Spinal cord (tissue), 10 donors: ENCODE results near the gene GAPDH. TPM values are rescaled to one million over a fixed set of nuclear protein-coding genes. Genes with fewer than 3 reads are reported as not detected.
"Not testable (repeated sequence)": the region's sequence is repeated elsewhere in the genome, so short reads cannot be mapped to it uniquely, and the experiment has no call there.

Source experiments
- DNase-seq, 6 donors: peaks; one replicate each; pipeline versions ENCODE4 v3.0.0 to v3.0.0-alpha.2; 2013 to 2015; ENCODE audit warnings: low spot score in 6 of 6, low read depth in 4 of 6
- H3K27ac ChIP-seq: one replicate; pipeline ENCODE4 v1.5.1; 2013; ENCODE audit warnings: low read depth, low read length, control low read depth
- H3K27me3 ChIP-seq: one replicate; pipeline ENCODE4 v1.6.1; 2013; ENCODE audit warnings: low read length; ENCODE audit not compliant: control insufficient read depth, insufficient read depth
- H3K36me3 ChIP-seq: one replicate; pipeline ENCODE4 v1.6.1; 2013; ENCODE audit warnings: low read length; ENCODE audit not compliant: control insufficient read depth, insufficient read depth
- H3K4me1 ChIP-seq: one replicate; pipeline ENCODE4 v1.6.1; 2013; ENCODE audit warnings: low read length; ENCODE audit not compliant: control insufficient read depth, insufficient read depth
- H3K4me3 ChIP-seq: one replicate; pipeline ENCODE4 v1.5.1; 2013; ENCODE audit warnings: low read depth, low read length, control low read depth
- H3K9me3 ChIP-seq: one replicate; pipeline ENCODE4 v1.6.1; 2013; ENCODE audit warnings: low read length; ENCODE audit not compliant: control insufficient read depth, insufficient read depth
- WGBS: methylation state at CpG from one replicate; pipeline ENCODE4 v1.1.5; 2013; ENCODE audit warnings: missing lambda C conversion rate; ENCODE audit not compliant: insufficient coverage; 5-methylcytosine and 5-hydroxymethylcytosine counted together
- polyA plus RNA-seq, 2 donors: library from polyadenylated mRNA; unstranded; fragments of 120-200 nt; gene quantifications; one replicate each; pipeline ENCODE4 v1.2.1, GENCODE V29; 2013; ENCODE audit not compliant: insufficient read length in 2 of 2
- total RNA-seq, 2 donors: library from RNA; depleted of rRNA in 1 of 2; stranded (reverse); fragments of 120-200 nt in 1 of 2; fragments of >200 nt in 1 of 2; gene quantifications; one replicate each; pipeline versions ENCODE4 v1.2.3 to v1.2.4, GENCODE V29; 2013 to 2014
- donor health status: healthy.

The GAPDH gene
- total and polyA plus RNA-seq, 4 donors: 1,774 to 3,295 (median 3,020) TPM

GRCh38 chr12:6570264-6570887 lies 36.1 kb downstream of the GAPDH start:
- Histone ChIP-seq H3K27ac (no peak overlapping the region), H3K4me3 (no peak overlapping the region), H3K36me3 (peaks cover 69% of the 10 kb centered on the region), H3K4me1 (peaks cover 16% of the 10 kb centered on the region), H3K9me3 (no peaks in the 10 kb centered on the region), H3K27me3 (no peaks in the 10 kb centered on the region)
- DNase-seq: peak in 2 of 6 donors; percentile 32 to 45
- WGBS: 81% methylated on average over 3 of the region's 7 CpGs

- WGBS: 95% methylated on average over 6 of the region's 8 CpGs
- Histone ChIP-seq H3K4me1 (peaks cover 7% of the 10 kb centered on the region), H3K9me3 (no peaks in the 10 kb centered on the region)
These were observed 38.7 kb downstream of the GAPDH start for GRCh38 chr12:6573001-6573400.

GRCh38 chr12:6574576-6575295 lies 40.4 kb downstream of the GAPDH start:
- Histone ChIP-seq H3K4me1 (no peaks in the 10 kb centered on the region), H3K27me3 (no peaks in the 10 kb centered on the region), H3K36me3 (peaks cover 80% of the 10 kb centered on the region), H3K9me3 (no peaks in the 10 kb centered on the region), H3K4me3 (no peak overlapping the region), H3K27ac (no peak overlapping the region)
- DNase-seq: no peak
- WGBS: no CpG with 5 or more reads among the region's 4 CpGs

More at GRCh38 chr12:6573001-6573400, 38.7 kb downstream of the GAPDH start:
- no peak for DNase-seq
- Histone ChIP-seq H3K36me3 (peaks cover 84% of the 10 kb centered on the region), H3K4me3 (no peak overlapping the region), H3K27ac (no peak overlapping the region), H3K27me3 (no peaks in the 10 kb centered on the region)

- DNase-seq: no peak
- 92% methylated on average over 8 of the region's 8 CpGs for WGBS
- H3K36me3 ChIP-seq: peaks cover 81% of the 10 kb centered on the region
- no peaks in the 10 kb centered on the region for H3K27me3 ChIP-seq
- no peak overlapping the region for H3K4me3 ChIP-seq
- no peaks in the 10 kb centered on the region for H3K9me3 ChIP-seq
- no peaks in the 10 kb centered on the region for H3K4me1 ChIP-seq
- H3K27ac ChIP-seq: no peak overlapping the region
These were observed 41.3 kb downstream of the GAPDH start for GRCh38 chr12:6575648-6576047.

GRCh38 chr12:6582196-6582595 lies 47.9 kb downstream of the GAPDH start:
- 79% methylated on average over 5 of the region's 6 CpGs for WGBS
- H3K27ac ChIP-seq: no peak overlapping the region
- H3K36me3 ChIP-seq: peaks cover 71% of the 10 kb centered on the region
- no peak for DNase-seq
- no peaks in the 10 kb centered on the region for H3K4me1 ChIP-seq
- no peak overlapping the region for H3K4me3 ChIP-seq
- no peaks in the 10 kb centered on the region for H3K9me3 ChIP-seq
- H3K27me3 ChIP-seq: no peaks in the 10 kb centered on the region

- H3K36me3 ChIP-seq: peaks cover 73% of the 10 kb centered on the region
- H3K27me3 ChIP-seq: no peaks in the 10 kb centered on the region
- H3K27ac ChIP-seq: no peak overlapping the region
- DNase-seq: no peak
- H3K9me3 ChIP-seq: no peaks in the 10 kb centered on the region
- WGBS: 91% methylated on average over 10 of the region's 12 CpGs
- H3K4me3 ChIP-seq: no peak overlapping the region
- H3K4me1 ChIP-seq: no peaks in the 10 kb centered on the region
These were observed 48.6 kb downstream of the GAPDH start for GRCh38 chr12:6582959-6583358.

GRCh38 chr12:6584293-6584692 lies 50.0 kb downstream of the GAPDH start:
- Histone ChIP-seq H3K27ac (no peak overlapping the region), H3K4me1 (no peaks in the 10 kb centered on the region), H3K36me3 (peaks cover 81% of the 10 kb centered on the region), H3K9me3 (no peaks in the 10 kb centered on the region), H3K4me3 (no peak overlapping the region), H3K27me3 (no peaks in the 10 kb centered on the region)
- DNase-seq: no peak
- WGBS: 96% methylated on average over 7 of the region's 10 CpGs

- not testable (repeated sequence) for H3K27me3 ChIP-seq, H3K4me1 ChIP-seq, H3K9me3 ChIP-seq, H3K27ac ChIP-seq, DNase-seq, H3K4me3 ChIP-seq
- 97% methylated on average over 4 of the region's 8 CpGs for WGBS
- peaks cover 80% of the 10 kb centered on the region for H3K36me3 ChIP-seq
These were observed 52.3 kb downstream of the GAPDH start for GRCh38 chr12:6586569-6586968.
